ENCODE measurements around the gene USP38.
"Not testable (repeated sequence)": the region's sequence is repeated elsewhere in the genome, so short reads cannot be mapped to it uniquely, and the experiment has no call there.

The USP38 gene

GRCh38 chr4:143212566-143212965, 27.8 kb downstream of the USP38 start:
- no peak for DNase-seq

DNA sequence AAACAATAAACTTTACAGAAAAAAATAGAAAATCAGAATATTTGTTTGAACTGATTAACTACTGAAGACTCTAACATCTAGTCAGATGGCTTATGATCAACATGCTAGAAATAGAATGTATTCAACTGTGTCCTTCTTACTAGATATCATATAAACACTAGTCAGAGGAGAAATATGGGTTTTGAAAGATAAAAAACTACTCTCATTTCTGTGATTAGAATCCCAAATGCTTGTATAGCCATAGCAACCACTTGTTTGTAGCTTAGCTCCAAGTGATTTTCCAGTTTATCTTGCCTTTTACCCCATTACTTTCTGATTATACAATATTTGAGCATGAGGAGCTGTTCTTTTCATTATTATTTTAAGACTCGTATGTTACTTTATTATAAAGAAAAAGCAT, 31.2 kb downstream of the USP38 start:
- no peak for DNase-seq

DNA sequence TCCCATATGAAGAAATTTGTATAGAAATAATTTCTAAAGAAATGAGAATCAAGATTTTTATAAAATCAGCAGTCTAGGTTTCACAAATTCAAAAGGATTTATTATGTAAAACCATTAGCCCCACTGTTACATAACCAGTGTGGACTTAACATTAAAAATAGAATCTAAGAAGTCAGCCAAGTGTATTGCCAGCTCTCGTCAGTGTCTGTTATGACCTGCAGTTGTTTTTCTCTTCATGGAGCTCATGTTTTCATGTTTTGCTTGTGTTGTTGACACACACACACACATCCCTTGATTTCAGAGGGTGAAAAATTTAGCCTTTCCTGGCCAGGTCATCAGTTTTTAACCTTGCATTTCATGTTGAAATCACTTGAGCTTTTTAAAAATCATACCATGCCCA, 39.5 kb downstream of the USP38 start:
- DNase-seq: no peak

DNA sequence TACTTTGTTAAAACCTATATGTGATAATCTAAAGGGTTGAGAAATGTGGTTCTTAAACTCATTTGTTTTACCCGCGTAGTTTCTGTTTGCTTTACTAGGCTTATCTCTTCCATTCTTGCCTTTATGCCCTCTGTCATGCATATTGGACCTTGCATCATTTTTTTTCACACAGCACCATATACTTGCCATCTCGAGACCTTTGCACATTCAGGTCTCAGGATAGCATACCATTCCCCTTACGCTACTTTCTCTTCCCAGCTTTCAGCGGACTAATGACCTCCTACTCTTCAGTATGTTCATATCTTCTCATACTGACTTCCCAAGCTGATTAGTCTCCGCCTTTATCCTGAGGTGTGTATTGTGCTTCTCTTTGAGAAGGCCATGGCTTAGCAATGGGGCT, 40.5 kb downstream of the USP38 start:
- no peak for DNase-seq

GRCh38 chr4:143230683-143231082, 46.0 kb downstream of the USP38 start:
- no peak for DNase-seq

DNA sequence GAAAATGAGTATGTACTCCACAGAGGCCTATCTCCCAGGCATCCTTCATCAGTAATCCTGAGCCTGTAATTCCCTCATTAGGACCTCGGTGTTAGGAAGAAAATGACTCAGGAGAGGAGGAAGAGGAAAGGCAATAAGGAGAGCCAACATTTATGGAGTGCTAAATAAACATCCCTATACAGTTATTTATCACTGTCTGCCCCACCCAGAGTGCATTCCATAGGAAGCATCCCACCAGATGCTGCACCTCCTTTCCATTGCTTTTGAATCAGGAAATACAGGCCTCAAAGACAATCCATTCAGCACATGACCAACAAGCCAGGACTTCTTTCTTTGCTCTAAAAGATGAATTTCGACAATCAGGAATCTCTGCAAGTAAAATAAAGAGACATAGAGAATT, 47.6 kb downstream of the USP38 start:
- DNase-seq: no peak

GRCh38 chr4:143234153-143234552, 49.4 kb downstream of the USP38 start:
- DNase-seq: no peak

GRCh38 chr4:143237195-143237594, 52.5 kb downstream of the USP38 start:
- DNase-seq: not testable (repeated sequence)

- no peak for DNase-seq
Measured at GRCh38 chr4:143240939-143241679, 56.4 kb downstream of the USP38 start.

DNA sequence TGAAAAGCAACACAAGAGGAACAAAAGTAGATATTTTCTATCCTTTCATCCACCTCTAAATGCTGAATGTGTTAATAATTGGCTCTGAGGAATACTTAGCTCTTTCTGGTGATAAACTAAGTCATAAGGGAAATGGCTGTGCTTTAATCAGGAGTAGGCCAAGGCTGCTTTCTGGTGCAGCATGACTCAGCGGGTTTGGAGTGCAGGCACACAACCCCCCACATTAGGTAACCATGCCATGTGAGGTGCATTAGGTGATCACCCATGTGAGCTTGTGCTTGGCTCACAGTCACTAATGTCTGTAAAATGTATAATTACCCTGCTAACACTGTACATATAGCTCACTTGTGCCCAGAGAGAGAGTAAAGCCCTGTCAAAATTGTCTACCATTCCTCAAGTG, 57.2 kb downstream of the USP38 start:
- DNase-seq: no peak

- DNase-seq: no peak
Measured at GRCh38 chr4:143243041-143243440, 58.3 kb downstream of the USP38 start.

DNA sequence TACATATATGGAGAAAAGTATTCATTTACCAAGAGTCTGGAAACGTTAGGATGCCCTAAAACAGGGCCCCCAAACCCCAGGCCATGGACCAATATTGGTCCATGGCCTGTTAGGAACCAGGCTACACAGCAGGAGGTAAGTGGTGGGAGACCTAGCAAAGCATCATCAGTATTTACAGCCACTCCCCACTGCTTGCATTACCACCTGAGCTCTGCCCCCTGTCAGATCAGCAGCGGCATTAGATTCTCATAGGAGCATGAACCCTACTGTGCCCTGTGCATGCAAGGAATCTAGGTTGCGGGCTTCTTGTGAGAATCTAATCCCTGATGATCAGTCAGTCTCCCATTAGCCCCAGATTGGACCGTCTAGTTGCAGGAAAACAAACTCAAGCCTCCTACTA, 62.3 kb downstream of the USP38 start:
- no peak for DNase-seq

DNA sequence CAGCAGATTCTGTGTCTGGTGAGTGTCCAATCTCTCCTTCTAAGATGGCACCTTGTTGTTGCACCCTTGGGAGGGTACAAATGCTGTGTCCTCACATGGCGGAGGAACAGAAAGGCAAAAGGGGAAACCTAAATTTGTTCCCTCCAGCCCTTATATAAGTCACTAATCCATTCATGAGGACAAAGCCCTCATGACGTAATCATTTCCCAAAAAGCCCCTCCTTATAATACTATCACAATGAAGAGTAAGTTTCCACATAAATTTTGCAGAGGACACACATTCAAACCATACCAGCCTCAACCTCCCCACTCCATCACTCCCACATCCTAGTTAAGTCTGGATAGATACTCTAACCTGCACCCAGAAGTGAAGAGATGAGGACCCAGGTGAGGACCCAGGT, 63.1 kb downstream of the USP38 start:
- DNase-seq: no peak

- no peak for DNase-seq
Measured at GRCh38 chr4:143248827-143249226, 64.1 kb downstream of the USP38 start.

DNA sequence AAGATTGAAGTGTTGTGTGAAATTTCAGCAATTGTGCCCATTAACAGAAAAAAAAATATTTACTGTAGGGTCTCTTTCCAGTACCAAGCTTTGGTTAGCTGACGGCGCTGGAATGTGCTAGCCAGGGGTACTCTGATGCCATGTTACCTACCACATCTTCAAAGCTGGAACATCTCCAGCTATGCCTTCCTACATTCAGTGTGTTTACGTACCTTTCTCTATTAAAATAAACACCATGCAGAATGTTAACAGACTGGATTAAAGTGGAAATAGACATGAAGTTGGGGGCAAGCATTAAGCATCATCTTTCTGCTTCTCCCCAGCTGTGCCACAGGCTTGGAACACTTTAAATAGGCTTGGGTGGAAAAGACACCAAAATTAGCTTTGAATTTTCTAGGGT, 65.9 kb downstream of the USP38 start:
- DNase-seq: no peak

- no peak for DNase-seq
Measured at GRCh38 chr4:143251348-143251747, 66.6 kb downstream of the USP38 start.

DNA sequence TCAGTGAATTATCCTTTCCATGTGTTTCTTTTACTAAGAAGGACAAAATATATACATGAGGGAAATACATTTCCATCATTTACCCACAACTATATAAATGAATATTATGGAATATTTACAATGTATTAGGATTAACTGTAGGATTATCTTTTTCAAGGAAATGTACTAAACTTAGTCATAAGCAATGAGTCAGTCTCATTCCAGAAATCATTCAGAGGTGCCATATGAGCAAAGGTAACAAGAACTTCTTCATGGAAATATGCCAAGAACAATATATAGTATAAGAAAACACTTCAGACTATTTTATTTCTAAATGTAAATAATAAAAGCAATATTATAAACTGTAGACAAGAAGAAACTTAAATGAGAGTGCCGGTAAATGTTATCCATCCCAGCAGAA, 67.1 kb downstream of the USP38 start:
- DNase-seq: no peak

DNA sequence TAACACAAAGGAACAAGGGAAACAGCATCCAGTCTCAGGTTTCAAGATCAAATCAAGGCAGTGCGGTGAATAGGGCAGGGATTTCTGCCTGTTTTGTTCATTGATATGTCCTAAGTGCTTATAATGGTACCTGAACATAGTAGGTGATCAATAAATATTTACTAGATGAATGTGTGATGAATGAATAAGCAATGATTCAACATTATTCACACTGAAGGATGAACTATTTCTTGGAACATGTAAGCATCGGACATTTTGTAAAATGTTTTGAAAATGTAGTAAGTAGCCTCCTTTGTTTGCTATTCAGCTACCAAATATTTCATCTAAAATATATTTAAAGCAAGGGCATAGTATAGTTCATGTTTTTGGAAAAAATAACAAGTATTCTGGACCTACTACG, 67.8 kb downstream of the USP38 start:
- DNase-seq: no peak

- no peak for DNase-seq
Measured at GRCh38 chr4:143253166-143253565, 68.4 kb downstream of the USP38 start.

DNA sequence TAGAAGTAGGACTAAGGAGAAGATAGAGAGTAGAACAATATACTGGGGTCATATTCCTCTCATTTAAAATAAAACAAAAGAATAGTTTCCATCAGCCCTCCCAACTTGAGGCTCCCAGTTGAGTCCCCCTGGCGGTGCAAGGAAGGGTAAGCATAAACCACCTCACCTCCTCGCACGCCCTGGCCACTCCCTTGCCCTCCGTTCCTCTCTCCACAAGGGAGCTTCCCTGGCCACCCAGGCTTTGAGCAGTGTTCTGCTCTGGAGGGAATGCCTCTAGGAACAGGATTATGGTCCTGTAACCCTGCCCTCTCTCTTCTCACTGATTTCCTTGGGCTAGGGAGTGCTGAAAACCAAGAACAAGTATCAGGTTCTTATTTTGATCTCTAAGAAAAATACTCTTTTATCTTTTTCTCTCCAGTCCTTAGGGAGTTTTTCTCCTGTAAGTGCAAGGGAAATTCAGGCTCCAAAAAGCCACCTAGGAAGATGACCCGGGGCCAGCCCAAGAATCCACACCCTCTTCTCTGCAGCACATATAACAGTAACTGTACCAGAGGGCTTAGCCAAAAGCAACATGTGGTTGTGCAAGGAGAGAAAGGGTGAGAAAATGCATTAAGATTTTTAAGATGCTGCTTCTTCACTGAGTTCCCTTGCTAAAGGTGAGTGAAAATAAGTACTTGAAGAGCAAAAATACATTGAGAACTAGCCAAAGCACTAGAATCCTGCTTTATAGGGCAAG, 69.9 kb downstream of the USP38 start:
- no peak for DNase-seq

DNA sequence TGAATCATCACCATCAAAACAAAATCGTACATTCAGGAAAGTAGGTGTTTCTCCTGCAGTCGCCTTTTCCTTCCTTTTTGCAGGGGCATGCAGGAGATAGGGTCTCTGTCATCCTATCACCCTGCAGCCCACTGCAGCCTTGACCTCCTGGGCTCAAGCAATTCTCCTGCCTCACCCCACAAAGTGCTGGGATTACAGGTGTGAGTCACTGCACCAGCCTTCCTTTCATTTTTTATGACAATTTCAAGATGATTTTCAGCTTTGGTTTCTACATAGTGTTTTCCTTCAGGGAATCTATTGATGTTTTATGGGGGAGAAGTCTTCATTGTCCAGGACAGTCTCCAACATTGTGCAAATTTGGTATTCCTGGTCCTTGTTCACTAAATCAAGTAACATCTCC, 71.7 kb downstream of the USP38 start:
- DNase-seq: no peak

DNA sequence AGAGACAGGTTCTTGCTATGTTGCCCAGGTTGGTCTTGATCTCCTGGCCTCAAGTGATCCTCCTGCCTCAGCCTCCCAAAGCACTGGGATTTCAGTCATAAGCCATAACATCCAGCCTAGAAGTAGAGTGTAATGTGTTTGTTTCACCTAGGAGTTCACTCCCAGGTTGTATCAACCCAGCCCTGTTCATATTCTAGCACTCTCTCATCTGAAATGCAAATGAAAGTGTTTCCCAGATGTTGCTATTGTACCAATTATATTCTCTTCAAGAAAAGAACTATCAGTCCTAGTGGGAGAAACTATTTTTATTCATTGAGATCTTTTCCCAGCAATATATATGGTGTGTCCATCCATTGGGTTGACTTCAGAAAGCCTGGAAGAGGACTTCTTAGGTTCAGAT, 72.6 kb downstream of the USP38 start:
- no peak for DNase-seq

GRCh38 chr4:143260750-143261149, 76.0 kb downstream of the USP38 start:
- no peak for DNase-seq
